ENCODE measurements around the gene ATOH8. TPM values are rescaled to one million over a fixed set of nuclear protein-coding genes. Genes with fewer than 3 reads are reported as not detected.

Gene ATOH8
- polyA plus RNA-seq, 1 of the 3 experiments (the other 2 are of a cell fraction): 5.6 TPM

DNA sequence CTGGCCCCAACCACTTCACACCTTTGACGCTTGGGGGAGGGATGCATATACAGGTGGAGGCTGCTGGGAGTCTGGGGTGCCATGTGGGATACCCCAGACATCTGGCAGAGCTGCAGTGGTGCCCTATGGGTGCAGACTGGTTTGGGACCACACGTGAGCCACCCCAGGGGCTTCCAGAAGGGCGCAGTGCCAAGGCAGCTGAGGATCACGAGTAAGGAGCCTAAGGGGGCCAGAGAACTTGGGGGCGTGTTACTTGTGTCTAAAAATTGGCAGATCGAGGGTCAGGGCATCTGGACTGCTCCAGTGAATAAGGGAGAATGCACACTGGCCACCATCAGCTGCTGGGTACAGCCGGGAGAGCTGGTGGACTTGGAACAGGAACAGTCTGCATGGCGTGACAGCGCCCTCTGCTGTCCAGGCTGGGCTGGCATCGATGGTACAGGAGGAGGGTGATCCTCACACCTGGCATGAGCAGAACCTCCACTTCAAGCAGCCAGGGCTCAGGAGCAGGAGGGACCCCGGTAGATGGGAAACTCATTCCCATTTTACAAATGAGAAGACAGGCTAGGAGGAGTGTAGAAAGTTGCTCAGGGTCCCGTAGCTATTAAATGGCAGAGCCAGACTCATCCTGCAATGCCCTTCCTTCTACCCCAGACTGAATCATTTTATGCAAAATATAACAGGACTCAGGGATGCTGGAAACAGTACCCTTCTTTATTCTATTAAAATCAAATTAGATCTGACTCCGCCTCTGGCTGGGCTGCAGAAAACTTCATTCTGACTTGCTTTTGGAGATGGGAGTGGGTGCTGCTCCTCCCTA lies 60.4 kb downstream of the ATOH8 start (continued):
- TF ChIP-seq YY1 (IDR thresholded peaks at IDR 0.05; ENCODE audit: low read depth): no peak
- TF ChIP-seq, protein P1, sequence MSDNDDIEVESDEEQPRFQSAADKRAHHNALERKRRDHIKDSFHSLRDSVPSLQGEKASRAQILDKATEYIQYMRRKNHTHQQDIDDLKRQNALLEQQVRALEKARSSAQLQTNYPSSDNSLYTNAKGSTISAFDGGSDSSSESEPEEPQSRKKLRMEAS (IDR thresholded peaks at IDR 0.05; ENCODE audit: low read depth): no peak
- TF ChIP-seq TEAD4 (IDR thresholded peaks at IDR 0.05; ENCODE audit: borderline replicate concordance, insufficient read depth): no peak
- TF ChIP-seq, protein P2, sequence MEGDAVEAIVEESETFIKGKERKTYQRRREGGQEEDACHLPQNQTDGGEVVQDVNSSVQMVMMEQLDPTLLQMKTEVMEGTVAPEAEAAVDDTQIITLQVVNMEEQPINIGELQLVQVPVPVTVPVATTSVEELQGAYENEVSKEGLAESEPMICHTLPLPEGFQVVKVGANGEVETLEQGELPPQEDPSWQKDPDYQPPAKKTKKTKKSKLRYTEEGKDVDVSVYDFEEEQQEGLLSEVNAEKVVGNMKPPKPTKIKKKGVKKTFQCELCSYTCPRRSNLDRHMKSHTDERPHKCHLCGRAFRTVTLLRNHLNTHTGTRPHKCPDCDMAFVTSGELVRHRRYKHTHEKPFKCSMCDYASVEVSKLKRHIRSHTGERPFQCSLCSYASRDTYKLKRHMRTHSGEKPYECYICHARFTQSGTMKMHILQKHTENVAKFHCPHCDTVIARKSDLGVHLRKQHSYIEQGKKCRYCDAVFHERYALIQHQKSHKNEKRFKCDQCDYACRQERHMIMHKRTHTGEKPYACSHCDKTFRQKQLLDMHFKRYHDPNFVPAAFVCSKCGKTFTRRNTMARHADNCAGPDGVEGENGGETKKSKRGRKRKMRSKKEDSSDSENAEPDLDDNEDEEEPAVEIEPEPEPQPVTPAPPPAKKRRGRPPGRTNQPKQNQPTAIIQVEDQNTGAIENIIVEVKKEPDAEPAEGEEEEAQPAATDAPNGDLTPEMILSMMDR (IDR thresholded peaks at IDR 0.05): peak; percentile 94
- peak; percentile 100 for TF ChIP-seq RAD21 (IDR thresholded peaks at IDR 0.05; ENCODE audit: low read length)
- peak; percentile 62 for TF ChIP-seq RCOR1 (IDR thresholded peaks at IDR 0.05; ENCODE audit: low read length)
- no peak for TF ChIP-seq RXRA (IDR thresholded peaks at IDR 0.05; ENCODE audit: borderline replicate concordance, low read depth)
- TF ChIP-seq, protein P3, sequence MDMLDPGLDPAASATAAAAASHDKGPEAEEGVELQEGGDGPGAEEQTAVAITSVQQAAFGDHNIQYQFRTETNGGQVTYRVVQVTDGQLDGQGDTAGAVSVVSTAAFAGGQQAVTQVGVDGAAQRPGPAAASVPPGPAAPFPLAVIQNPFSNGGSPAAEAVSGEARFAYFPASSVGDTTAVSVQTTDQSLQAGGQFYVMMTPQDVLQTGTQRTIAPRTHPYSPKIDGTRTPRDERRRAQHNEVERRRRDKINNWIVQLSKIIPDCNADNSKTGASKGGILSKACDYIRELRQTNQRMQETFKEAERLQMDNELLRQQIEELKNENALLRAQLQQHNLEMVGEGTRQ (IDR thresholded peaks at IDR 0.05; ENCODE audit: borderline replicate concordance, low read depth, low read length): no peak
- TF ChIP-seq MXI1 (IDR thresholded peaks at IDR 0.05; ENCODE audit: low read depth, low read length): 0 out of 2 replicates have a peak, but pooled peaks have one; percentile 21
- peak; percentile 100 for TF ChIP-seq SMC3 (IDR thresholded peaks at IDR 0.05; ENCODE audit: low read depth, low read length)
- TF ChIP-seq, protein P4, sequence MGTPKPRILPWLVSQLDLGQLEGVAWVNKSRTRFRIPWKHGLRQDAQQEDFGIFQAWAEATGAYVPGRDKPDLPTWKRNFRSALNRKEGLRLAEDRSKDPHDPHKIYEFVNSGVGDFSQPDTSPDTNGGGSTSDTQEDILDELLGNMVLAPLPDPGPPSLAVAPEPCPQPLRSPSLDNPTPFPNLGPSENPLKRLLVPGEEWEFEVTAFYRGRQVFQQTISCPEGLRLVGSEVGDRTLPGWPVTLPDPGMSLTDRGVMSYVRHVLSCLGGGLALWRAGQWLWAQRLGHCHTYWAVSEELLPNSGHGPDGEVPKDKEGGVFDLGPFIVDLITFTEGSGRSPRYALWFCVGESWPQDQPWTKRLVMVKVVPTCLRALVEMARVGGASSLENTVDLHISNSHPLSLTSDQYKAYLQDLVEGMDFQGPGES (IDR thresholded peaks at IDR 0.05; ENCODE audit: low read depth, low read length): no peak
- no peak for TF ChIP-seq FOXM1 (IDR thresholded peaks at IDR 0.05; ENCODE audit: low read depth)

DNA sequence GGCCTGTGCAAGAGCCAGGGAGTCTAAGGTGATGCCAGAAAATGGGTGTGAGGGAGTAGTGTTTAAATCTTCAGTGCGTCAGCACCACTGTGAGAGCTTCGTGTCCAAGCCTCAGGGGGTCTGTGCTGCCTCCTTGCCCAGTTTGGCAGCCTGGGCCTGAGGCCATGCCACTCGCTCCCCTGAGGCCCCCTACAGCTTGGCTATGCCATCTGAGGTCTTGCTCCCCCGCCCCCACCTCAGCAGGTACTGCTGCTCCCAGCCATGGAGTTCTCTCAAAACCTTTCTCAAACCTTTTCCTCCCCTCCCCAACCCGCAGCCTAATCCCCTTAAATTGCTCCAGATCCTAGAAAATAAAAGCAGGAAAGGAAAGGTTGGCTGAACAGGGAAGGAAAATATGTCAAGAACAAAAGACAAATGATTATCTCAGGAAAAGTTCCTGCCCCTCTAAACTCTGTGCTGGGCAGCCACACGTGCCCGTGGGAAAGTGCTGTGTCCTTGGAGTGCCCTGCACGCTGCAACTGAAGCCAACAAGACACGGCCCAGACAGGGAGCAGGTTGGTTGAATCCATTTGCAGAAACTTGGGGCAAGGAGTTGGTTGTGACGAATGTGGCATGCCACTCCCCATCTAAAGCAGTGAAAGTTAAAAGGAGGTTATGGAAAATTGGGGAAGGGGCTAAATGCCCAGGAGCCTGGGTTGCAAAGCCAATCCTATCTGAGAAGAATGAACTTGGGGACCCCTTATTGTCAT lies 61.2 kb downstream of the ATOH8 start:
- no peak for DNase-seq
- Histone ChIP-seq H3K4me3 (ENCODE audit: low read depth in 2 of 2, low read length in 1 of 2) (no peak overlapping the region), H3K9me3 (no peaks in the 10 kb centered on the region), H3K9ac (no peak overlapping the region), H3K27ac (ENCODE audit: low read depth in 2 of 2, low read length in 1 of 2) (no peak overlapping the region), H4K20me1 (ENCODE audit: insufficient read depth) (no peaks in the 10 kb centered on the region), H3K79me2 (ENCODE audit: insufficient read depth) (no peaks in the 10 kb centered on the region), H3K27me3 (ENCODE audit: insufficient read depth) (no peaks in the 10 kb centered on the region), H3K4me1 (ENCODE audit: control insufficient read depth in 1 of 2, insufficient read depth in 2 of 2, low read depth in 1 of 2, low read length in 1 of 2) (peaks cover 0 to 14% of the 10 kb centered on the region in 2 experiments; a peak in 1 of 4 replicates), H3F3A (replicated peaks; ENCODE audit: insufficient read depth) (no peaks in the 10 kb centered on the region), H3K36me3 (replicated peaks in 1 of 2; ENCODE audit: control insufficient read depth in 1 of 2, insufficient read depth in 2 of 2, low read length in 1 of 2) (no peaks in the 10 kb centered on the region), H3K9me2 (no peaks in the 10 kb centered on the region), H3K4me2 (no peak overlapping the region), H2AFZ (ENCODE audit: low read depth) (no peak overlapping the region)
- WGBS (ENCODE audit: low lambda C conversion rate): 75% methylated on average over 7 of the region's 10 CpGs
- POLR2A ChIA-PET: interaction anchor here (1.0 kb wide), 2 partner anchors 73 to 86 kb away, joined by 3 to 5 read pairs; no protein-coding TSS in a partner anchor
- CTCF ChIA-PET: interaction anchor here (0.7 to 19.2 kb wide), 37 partner anchors 10 to 274 kb away, joined by 3 to 626 read pairs (median 9); partner anchors contain the start of genes ATOH8 and GNLY
- TF ChIP-seq EP300 (IDR thresholded peaks at IDR 0.05; ENCODE audit: borderline replicate concordance in 1 of 2, low read depth in 1 of 2, low read length in 1 of 2) (no peak), ELF1 (IDR thresholded peaks at IDR 0.05) (no peak), NFIC (IDR thresholded peaks at IDR 0.05; ENCODE audit: borderline replicate concordance) (no peak), MEF2A (IDR thresholded peaks at IDR 0.05; ENCODE audit: borderline replicate concordance, low read depth) (no peak), JUND (IDR thresholded peaks at IDR 0.05) (no peak), FOSL2 (IDR thresholded peaks at IDR 0.05; ENCODE audit: borderline replicate concordance, low read depth) (no peak), CHD2 (IDR thresholded peaks at IDR 0.05; ENCODE audit: low read length, partially characterized antibody) (no peak), FOXM1 (IDR thresholded peaks at IDR 0.05; ENCODE audit: low read depth) (no peak), MXI1 (IDR thresholded peaks at IDR 0.05; ENCODE audit: low read depth, low read length) (no peak), RCOR1 (IDR thresholded peaks at IDR 0.05; ENCODE audit: low read length) (no peak), SIN3A (IDR thresholded peaks at IDR 0.05; ENCODE audit: borderline replicate concordance, low read depth, low read length) (no peak)
- TF ChIP-seq, protein P5, sequence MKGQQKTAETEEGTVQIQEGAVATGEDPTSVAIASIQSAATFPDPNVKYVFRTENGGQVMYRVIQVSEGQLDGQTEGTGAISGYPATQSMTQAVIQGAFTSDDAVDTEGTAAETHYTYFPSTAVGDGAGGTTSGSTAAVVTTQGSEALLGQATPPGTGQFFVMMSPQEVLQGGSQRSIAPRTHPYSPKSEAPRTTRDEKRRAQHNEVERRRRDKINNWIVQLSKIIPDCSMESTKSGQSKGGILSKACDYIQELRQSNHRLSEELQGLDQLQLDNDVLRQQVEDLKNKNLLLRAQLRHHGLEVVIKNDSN (IDR thresholded peaks at IDR 0.05; ENCODE audit: borderline replicate concordance, low read depth): no peak
- TF ChIP-seq, protein P6, sequence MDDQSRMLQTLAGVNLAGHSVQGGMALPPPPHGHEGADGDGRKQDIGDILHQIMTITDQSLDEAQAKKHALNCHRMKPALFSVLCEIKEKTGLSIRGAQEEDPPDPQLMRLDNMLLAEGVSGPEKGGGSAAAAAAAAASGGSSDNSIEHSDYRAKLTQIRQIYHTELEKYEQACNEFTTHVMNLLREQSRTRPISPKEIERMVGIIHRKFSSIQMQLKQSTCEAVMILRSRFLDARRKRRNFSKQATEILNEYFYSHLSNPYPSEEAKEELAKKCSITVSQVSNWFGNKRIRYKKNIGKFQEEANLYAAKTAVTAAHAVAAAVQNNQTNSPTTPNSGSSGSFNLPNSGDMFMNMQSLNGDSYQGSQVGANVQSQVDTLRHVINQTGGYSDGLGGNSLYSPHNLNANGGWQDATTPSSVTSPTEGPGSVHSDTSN (IDR thresholded peaks at IDR 0.05): no peak
- TF ChIP-seq, protein P4 (IDR thresholded peaks at IDR 0.05; ENCODE audit: low read depth, low read length): no peak

Data from SK-N-SH (cell line).